ENCODE measurements around the gene PHACTR1.
"Not testable (repeated sequence)": the region's sequence is repeated elsewhere in the genome, so short reads cannot be mapped to it uniquely, and the experiment has no call there.

PHACTR1 gene

DNA sequence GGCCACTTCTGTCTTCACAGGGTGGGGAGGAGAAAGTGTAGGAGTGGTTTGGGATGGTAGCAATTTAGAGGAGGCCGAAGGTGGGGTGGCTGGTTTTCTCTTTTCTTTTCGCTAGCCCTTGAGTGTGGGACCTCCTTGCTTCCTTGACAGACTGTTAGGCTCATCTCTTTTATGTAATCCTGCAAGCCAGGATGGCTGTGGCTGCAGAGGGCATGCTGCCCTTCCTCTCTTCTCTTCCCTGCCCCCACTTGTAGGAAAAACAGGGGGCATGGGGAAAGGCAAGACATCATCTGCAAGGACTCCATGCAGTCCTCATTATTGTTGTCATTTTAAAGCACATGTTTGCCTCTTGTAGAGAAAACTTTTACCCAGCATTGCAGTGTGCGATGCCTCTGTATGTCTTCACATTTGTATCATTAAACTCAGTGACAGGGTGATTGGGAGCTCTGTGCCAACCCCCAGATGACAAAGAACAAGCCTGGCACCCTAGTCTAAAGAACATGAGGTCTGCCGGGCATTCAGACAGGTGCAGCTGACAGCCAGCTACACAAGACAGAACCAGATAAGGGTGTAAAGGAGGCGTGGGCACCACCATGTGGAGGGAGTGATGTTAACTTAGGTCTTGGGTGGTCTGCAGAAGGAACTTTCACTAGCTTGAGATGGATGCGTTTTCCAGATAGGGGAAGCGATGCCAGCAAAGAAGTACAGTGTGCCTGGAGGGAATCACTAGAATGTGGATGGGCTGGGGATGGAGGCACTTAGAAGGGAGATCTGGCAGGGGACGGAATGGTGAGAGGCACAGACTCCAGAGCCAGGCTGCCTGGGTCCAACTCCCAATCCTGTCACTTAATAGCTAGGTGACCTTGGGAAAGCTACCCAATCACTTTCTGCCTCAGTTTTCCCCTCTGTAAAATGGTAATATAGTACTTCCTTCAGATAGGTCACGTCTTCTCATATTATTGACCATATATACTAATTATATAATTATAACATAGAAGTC, 404.2 kb downstream of the PHACTR1 start:
- DNase-seq, result no peak

DNA sequence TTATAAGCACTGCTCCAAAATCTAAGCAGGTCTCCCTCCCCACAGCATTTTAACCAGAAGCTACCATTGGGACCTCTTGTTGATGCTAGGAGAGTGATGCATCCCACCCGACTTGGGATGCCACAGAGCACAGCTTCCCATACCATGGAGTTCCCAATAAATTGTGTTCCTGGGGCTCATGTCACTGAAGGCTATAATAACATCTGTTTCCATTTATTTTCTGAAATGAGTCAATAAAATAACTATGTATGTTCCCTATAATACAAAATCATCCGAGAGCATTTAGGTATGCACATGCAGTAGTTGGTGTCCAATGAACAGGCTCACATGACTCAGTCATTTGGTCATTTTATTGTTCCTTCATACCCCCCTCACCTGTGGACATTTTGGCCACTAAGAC, 407.6 kb downstream of the PHACTR1 start:
- DNase-seq, result no peak

DNA sequence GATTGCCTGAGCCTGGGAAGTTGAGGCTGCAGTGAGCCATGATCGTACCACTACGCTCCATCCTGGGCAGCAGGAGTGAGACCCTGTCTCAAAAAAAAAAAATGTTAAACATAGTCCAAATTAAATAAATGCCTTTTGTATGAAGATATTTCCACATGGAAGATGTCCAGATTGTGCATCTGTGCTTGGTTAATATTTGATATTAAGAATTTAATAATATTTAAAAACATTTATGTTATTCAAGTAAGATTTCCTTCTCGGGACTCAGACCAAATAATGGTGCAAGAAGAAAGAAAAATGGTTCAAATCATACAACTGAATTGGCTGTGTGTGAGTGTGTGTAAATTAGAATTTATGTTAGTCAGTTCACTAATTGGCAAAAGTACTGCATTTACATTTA, 409.3 kb downstream of the PHACTR1 start:
- no peak for DNase-seq

DNA sequence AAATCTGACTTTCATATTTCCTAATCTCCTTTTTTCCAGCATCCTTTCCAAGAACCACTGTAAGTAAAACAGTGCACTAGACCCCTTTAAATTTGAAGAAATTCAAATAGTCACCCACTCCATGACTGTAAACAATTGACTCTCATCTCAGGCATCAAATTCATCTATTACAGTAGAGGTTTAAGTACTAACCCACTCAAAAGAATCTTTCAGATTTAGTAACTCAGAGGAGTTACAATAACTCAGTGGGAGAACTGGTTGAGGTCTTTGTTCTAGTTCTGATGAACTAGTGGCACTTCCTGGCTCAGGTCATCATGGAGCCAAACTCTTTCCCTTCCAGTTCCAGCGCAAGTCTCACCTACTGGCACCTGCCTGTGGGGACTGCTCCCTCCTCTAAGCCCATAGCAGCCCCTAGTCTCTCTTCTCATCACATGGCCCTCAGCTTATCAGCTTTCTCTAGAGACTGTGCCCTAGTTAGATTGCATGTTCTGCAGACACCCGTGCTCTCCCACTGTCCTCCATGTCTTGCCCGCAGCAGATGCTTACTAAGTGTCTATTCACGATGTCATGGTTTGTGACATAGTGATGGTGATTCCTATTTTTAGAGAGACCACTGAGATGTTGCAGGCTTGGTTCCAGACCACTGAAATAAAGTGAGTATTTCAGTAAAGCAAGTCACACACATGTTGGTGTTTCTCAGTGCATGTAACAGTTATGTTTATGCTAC, 415.5 kb downstream of the PHACTR1 start:
- no peak for DNase-seq

DNA sequence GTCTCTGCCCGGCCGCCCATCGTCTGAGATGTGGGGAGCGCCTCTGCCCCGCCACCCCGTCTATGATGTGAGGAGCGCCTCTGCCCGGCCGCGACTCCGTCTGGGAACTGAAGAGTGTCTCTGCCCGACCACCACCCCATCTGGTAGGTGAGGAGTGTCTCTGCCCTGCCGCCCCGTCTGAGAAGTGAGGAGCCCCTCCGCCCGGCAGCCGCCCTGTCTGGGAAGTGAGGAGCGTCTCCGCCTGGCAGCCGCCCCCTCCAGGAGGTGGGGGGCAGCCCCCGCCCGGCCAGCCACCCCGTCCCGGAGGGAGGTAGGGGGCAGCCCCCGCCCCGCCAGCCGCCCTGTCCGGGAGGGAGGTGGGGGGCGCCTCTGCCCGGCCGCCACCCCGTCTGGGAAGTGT, 417.3 kb downstream of the PHACTR1 start:
- not testable (repeated sequence) for DNase-seq

DNA sequence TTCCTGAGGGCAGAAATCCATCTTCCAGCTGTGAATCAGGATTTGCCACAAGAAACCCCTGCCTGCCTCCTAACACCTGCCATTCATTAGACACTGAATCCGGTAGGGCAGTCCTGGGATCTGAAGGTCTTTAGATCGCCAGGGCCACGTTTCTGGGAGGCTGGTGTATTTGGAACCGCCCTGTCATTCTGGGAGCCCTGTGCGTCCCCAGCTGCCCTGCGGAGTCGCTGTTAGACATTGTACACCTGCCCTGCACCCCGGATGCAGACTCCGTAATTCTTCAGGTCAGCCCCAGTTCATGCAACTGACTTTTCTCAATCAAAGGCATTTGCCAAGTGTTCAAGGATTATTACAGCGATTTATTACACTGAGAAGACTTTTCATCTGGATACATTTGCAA, 418.6 kb downstream of the PHACTR1 start:
- no peak for DNase-seq

DNA sequence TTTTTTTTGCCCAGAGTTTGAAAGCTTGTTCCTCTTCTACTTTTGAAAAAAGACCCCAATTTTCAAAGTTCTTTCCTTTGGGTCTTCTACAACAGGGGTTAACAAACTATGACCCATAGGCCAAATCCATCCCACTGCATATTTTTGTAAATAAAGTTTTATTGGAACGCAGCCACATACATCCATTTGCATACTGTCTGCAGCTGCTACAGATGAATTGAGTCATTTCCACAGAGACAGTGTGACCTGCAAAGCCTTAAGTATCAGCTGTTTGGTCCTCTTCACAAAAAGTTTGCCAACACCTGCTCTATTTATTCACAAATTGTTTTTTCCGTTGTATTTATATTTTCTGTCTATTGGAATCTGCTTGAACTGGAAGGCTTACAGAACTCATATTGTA, 422.6 kb downstream of the PHACTR1 start:
- no peak for DNase-seq

DNA sequence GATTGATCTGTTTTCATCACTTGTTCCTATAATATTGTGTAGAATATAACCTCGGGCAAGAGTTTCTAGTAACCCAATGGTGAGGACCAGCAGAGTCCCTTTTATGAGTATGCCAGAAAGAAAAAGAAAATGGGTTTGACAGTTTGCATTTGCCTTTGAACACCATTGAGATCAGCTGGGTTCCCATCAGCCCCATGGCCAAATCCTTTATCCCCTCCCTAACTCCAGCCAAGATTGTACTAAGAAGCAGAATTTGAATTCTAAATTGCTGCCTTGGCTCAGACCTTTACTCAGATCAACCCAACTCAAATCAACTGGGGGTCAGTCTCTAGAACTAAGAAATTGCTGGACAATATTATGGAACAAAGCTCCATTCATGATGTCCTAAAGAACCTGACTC, 424.4 kb downstream of the PHACTR1 start:
- no peak for DNase-seq

DNA sequence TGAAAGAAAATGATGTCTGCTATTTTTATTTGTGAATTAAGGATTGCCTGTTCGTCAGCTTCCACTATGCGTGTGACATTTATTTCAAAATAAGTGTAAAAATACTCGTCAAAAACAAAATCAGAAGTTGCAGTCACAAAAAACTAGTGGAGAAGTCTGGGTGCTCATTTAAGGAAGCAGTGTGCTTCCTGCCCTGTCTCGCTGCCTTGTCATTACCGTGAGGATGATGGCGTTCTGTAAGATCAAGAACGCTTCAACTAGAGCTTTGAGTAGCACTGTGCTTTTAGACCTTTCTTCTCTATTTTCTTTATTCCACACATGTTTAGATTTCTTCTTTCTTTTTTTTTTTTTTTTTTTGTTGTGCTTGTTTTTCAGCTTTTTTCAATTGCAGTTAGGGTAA, 424.8 kb downstream of the PHACTR1 start:
- DNase-seq, result no peak

DNA sequence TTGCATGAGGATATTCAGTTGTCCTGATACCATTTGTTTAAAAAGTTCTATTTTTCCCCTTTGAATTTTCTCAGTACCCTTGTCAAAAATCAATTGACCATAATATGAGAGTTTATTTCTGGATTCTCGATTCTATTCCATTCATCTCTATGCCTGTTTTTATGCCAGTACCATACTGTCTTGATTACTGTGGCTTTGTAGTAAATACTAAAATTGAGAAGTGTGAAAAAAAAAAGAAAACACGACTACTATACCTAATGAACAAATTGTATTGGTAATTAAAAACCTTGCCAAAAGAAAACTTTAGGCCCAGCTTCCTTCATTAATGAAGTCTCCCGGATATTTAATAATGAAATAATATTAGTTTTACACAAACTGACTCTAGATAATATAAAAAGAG, 426.0 kb downstream of the PHACTR1 start:
- no peak for DNase-seq

DNA sequence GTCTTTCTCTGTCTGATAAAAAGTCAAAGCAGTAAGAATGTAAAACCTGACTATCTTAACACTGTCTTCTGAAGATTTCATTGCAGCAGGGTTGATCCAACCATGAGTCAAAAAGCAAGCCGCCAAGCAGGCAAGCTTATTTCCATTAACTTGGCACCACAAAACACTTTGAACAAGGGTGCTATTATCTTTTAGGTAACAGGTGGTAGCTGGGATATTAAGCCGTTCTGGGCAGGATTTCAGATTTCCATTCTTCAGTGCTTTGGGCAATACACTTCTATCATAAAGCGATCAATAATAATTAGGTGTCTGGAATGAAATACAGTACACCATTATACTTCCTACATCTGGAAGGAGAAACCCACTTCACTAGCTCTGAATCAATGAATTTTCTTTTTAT, 429.9 kb downstream of the PHACTR1 start:
- DNase-seq, result no peak

DNA sequence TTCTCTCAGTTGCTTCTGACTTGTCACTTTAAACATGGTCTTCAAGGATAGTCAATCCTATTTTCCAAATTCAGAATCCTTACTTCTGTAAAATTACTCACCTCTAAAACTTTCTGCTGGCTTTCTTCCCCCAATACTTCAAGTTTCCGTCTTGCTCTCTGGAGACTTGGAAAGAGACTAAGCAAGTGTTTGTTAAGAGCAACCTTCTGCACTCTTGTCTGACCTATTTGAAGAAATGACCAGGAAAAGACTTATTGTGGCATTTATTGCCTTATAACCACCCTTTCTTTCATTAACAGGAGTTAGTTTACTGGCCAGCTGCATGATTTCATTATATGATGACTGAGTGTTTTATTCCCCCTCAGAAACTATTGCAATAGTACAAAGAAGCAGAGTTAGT, 430.8 kb downstream of the PHACTR1 start:
- no peak for DNase-seq

DNA sequence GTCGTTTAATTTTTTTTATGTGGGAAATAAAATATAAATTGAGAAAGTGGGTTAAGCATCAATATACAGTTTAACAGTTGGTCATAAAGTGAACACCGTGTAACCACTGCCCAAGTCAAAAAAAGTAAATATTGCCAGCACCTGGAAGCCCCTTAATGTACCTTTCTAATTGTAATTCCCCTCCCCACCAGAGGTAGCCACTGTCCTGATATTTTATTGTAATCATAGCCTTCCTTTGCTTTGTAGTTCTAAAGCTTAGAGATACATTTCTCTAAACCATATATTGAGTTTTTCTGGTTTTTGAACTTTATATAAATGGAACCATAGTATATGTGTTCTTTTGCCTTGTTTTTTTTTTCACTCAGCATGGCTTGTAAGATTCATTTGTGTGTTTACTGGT, 431.2 kb downstream of the PHACTR1 start:
- DNase-seq, result no peak

DNA sequence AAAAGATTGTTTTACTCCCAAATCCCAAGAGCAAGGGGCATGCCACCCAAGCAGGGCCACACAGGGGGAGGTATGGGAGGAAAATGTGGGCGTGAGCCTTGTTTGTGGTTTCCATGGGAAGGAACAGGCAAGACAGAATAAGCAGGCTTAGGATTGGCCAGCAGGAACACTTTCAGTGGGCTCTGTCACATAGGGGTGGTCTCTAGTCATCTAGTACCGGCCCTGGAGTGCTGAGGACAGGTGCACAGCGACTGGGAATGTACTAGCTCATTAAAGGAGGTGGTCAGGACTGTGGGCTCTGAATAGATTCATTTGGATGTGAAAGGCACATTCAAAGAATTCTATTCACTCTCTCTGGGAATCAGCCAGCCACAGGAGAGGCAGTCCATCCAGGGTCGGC, 436.2 kb downstream of the PHACTR1 start:
- DNase-seq, result no peak

DNA sequence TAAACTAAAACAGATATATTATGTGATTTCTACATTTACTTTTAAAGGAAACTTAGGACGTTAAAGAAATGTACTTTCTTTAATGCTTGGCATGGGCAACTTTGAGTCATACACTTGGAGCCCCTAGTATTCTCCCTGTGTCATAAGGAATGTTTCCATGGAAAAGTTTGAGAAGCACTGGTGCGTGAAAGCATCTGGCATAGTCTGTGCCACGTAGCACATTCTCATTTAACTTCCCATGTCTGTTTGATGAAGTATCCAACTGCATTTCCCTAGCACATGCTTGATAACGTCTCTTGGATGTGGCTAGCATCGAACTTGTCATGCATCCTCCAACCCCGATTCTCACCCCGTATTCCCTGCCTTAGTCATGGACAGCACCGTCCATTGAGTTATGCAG, 439.8 kb downstream of the PHACTR1 start:
- no peak for DNase-seq

DNA sequence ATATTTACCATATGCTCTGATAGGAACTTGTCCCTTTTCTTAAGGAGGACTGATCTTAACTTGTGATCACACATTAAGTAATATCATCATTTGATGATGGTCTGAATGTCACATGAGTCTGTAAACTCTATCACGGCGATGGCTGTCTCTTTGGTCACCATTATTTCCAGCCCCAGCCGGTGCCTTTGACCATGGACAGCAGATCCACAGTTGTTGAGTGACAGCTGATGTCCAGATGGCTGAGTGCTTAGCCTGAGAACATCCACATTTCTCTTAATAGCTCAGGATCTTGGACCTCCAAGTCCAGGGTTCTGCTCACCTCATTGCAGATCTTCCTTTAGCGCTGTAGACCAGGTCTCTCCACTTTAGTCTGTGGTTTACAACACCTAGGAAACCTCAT, 440.7 kb downstream of the PHACTR1 start:
- no peak for DNase-seq

DNA sequence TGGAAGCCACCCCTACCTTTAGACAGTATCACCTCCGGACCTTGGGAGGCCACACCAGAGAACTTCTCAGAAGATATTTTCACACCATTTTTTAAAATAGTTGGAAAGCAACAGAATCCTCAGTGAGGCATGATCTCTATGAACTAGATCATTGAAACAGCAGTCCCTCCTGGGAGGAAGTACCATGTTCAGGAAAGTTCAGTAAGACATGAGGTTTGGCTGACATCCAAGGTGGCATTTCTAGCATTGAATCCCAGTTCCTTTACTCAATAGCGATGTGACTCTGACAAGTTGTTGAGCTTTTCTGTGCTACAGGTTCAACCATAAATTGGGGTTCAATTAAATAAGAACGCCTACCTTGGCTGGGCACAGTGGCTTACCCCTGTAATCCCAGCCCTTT, 442.7 kb downstream of the PHACTR1 start:
- no peak for DNase-seq

DNA sequence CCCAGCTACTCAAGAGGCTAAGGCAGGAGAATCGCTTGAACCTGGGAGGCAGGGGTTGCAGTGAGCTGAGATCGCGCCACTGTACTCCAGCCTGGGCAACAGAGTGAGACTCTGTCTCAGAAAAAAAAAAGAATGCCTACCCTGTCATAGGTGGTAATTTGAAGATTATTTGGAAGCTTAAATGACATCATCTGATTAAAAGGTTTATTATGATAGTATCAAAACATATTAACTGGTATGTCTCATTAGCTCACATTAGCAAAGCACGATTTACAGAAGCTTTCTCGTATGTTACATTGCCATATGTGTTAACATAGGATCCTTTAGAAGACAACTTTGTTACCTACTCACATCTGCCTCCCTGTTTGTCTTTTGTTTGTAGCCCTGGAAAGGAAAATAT, 443.3 kb downstream of the PHACTR1 start:
- DNase-seq, result not testable (repeated sequence)

DNA sequence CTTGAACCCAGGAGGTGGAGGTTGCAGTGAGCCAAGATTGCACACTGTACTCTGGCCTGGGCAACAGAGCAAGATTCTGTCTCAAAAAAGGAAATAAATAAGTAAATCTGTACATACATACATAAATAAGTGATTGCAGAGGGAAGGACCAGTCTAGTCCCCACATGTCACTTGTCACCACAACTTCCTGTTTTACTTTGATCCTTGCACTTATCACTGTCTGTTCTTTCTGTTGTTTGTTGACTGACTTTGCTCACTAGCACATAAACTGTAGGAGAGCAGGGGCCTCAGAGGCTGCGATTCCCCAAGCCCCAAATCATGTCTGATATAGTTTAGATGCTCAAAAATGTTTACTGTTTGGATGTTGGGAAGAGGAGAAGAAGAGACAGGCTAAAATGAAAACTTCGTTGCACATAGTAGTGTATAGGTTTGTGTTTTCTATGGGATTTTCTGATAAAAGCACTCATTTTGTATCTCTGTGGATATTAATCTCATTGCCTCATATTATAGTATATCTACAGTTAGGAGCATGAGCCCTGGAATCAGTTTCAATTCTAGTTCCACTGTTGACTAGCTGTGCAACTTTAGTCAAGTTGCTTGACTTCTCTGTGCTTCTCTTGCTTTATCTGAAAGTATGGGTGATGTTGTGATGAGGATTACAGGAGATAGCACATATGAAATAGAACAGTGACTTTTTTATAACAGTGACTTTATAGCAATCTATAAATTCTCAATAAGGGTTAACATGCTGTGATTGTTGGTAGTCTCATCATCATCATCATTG, 446.8 kb downstream of the PHACTR1 start:
- DNase-seq, result no peak

DNA sequence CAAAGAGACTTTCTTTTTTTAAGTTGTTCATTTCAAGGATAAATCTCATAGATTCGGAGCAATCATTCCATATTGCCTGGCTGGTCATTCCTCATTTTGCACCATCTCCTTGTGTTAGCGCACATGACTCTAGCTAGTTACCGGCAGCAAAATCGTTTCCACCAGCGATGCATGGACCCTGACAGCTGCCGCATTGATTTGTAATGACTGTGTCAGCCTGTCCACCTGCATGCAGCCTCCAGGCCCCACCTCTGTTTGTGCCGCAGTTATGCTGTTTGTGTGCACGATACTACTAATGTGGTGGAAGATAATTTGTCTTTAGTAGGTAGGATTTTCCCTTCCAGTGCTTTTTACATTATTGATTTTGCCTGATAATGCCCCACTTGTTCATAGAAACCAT, 447.7 kb downstream of the PHACTR1 start:
- DNase-seq, result no peak

DNA sequence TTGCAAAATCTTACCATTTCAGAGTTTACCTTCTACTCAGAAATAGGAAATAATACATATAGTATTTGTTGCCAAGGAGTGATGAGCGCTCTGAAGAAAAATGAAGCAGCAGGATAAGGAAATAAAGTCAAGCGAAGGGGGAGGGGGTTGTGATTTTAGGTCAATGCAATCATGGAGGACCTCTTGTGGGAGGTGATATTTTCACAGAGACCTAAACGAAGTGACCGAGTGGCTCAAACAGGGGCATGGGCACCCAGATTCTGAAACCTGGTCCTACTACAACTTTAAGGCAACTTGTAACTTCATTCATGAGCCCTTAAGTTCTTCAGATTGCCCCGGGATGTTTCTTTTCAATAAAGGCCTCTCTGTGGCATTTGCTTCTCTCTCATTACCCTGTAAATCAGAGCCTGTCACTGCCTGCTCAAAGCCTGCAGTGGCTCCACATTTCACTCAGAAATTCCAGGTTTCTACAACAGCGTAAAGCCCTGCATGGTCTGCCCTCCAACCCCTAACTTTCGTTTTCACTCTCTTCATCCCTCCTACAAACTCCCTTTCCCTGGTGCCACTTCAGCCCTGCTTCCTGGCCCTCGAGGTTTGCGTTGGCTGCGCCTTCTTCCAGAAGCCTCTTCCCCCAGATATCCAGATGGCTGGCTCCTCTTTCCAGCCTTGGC, 449.1 kb downstream of the PHACTR1 start:
- no peak for DNase-seq

DNA sequence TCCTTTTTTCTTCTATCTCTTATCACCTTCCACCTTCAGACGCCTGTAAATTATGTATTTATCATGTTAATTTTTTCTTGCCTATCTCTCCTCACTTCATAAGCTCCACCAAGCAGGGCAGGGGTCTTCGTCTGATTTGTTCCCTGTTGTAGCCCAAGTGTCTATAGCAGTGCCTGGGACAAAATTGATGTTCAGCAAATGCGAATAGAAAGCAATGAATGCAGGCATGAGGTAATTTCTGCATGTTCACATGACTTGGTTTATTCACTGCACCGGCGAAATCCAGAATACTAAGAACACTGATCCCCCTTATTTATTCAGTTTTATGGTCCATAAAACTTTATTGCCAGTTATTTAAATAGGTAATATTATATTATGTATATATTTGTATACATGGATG, 449.7 kb downstream of the PHACTR1 start:
- DNase-seq, result no peak

DNA sequence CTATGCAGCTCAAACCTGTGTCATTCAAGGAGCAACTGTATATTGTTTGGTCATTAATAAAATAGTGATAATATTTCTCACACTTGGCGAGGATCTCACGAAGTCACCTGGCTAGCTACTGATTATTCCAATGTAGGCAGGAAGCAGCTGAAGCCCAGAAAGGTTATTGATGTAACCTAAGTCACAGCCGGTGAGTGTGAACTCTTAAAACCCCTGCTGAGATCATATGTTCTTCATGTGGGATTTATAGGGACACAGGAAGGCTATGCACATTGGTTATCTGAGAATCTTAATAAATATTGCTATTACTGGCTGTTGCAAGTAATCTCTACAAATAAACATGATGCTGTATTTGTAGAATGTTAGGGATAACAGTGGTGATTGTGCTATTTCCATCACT, 450.3 kb downstream of the PHACTR1 start:
- DNase-seq, result no peak

All from central memory CD4-positive, alpha-beta T cell (primary cell).